Panc1 (cell line): Measurements from ENCODE around the gene SCN9A.

Experiments used
- CTCF ChIP-seq: fragments of 450-650 bp; IDR thresholded peaks from 2 replicates; pipeline ENCODE4 v1.5.1; 2017; ENCODE audit warnings: mild to moderate bottlenecking
- POLR2AphosphoS5 ChIP-seq: IDR thresholded peaks from 2 replicates; pipeline ENCODE4 v1.6.1; 2012; ENCODE audit warnings: mild to moderate bottlenecking, low read depth, low read length, moderate library complexity
- REST ChIP-seq, 2 experiments: IDR thresholded peaks; 2 replicates each; pipeline ENCODE4 v1.6.1; 2011 to 2012; ENCODE audit warnings: low read depth in 2 of 2, control low read depth in 1 of 2, low read length in 1 of 2, mild to moderate bottlenecking in 1 of 2, moderate library complexity in 1 of 2; ENCODE audit not compliant: insufficient read depth in 1 of 2
- SIN3A ChIP-seq: IDR thresholded peaks from 2 replicates; pipeline ENCODE4 v1.6.1; 2012; ENCODE audit warnings: low read depth, mild to moderate bottlenecking, low read length, moderate library complexity, borderline replicate concordance; ENCODE audit not compliant: insufficient read depth

GRCh38 chr2:166278856-166279255 is 96.9 kb downstream of the SCN9A start:
- TF ChIP-seq CTCF (no peak), POLR2AphosphoS5 (no peak), REST (IDR thresholded peaks at IDR 0.05; ENCODE audit: insufficient read depth in 1 of 2, low read depth in 2 of 2, low read length in 1 of 2) (no peak), SIN3A (no peak)
